Measurements from ENCODE around the gene ZNF662. TPM values are rescaled to one million over a fixed set of nuclear protein-coding genes. Genes with fewer than 3 reads are reported as not detected.

ZNF662 gene
- total RNA-seq, 1 donor from 2014 or later = 0.42 TPM

- no peaks in the 10 kb centered on the region for H3K27me3 Mint-ChIP-seq
- intact Hi-C loops (cut with micrococcal nuclease) = no loop called here
- TF ChIP-seq CTCF (IDR thresholded peaks at IDR 0.05) = no peak
- POLR2A ChIA-PET = no interaction called here
- CTCF ChIA-PET = interaction anchor here (1.1 to 1.4 kb wide), 2 partner anchors 10 to 38 kb away, joined by 3 to 6 read pairs; no protein-coding TSS in a partner anchor
- no peaks in the 10 kb centered on the region for H3K9me3 Mint-ChIP-seq
- no peak overlapping the region for H3K4me3 Mint-ChIP-seq
- ATAC-seq (ENCODE audit: low read depth) (no peak), DNase-seq (no peak)
- H3K4me1 Mint-ChIP-seq = no peaks in the 10 kb centered on the region
- no peak overlapping the region for H3K27ac Mint-ChIP-seq
- no peaks in the 10 kb centered on the region for H3K36me3 Mint-ChIP-seq (ENCODE audit: low read depth)
These were observed 37.1 kb upstream of the ZNF662 start for GRCh38 chr3:42868841-42869240.

- intact Hi-C loops (cut with micrococcal nuclease) = no loop called here
- Mint-ChIP-seq H3K4me1 (no peaks in the 10 kb centered on the region), H3K36me3 (ENCODE audit: low read depth) (no peaks in the 10 kb centered on the region), H3K27me3 (no peaks in the 10 kb centered on the region), H3K9me3 (no peaks in the 10 kb centered on the region), H3K4me3 (no peak overlapping the region), H3K27ac (no peak overlapping the region)
- no peak for TF ChIP-seq CTCF (IDR thresholded peaks at IDR 0.05)
- DNase-seq (no peak), ATAC-seq (ENCODE audit: low read depth) (no peak)
- POLR2A ChIA-PET = no interaction called here
- CTCF ChIA-PET = no interaction called here
These were observed 34.2 kb upstream of the ZNF662 start for GRCh38 chr3:42871592-42872196.

- no peaks in the 10 kb centered on the region for H3K36me3 Mint-ChIP-seq (ENCODE audit: low read depth)
- no peaks in the 10 kb centered on the region for H3K4me1 Mint-ChIP-seq
- H3K27ac Mint-ChIP-seq = no peak overlapping the region
- DNase-seq (no peak), ATAC-seq (ENCODE audit: low read depth) (no peak)
- TF ChIP-seq CTCF (IDR thresholded peaks at IDR 0.05) = no peak
- ChIA-PET CTCF (no interaction called here), POLR2A (no interaction called here)
- no peaks in the 10 kb centered on the region for H3K27me3 Mint-ChIP-seq
- H3K4me3 Mint-ChIP-seq = no peak overlapping the region
- intact Hi-C loops (cut with micrococcal nuclease) = no loop called here
- H3K9me3 Mint-ChIP-seq = no peaks in the 10 kb centered on the region
These were observed 33.2 kb upstream of the ZNF662 start for GRCh38 chr3:42872718-42873117.

GRCh38 chr3:42873221-42873982, 32.5 kb upstream of the ZNF662 start:
- intact Hi-C loops (cut with micrococcal nuclease) = no loop called here
- no peak for ATAC-seq (ENCODE audit: low read depth)
- Mint-ChIP-seq H3K4me3 (no peak overlapping the region), H3K4me1 (no peaks in the 10 kb centered on the region), H3K36me3 (ENCODE audit: low read depth) (no peaks in the 10 kb centered on the region), H3K27ac (no peak overlapping the region), H3K27me3 (no peaks in the 10 kb centered on the region), H3K9me3 (no peaks in the 10 kb centered on the region)
- no peak for TF ChIP-seq CTCF (IDR thresholded peaks at IDR 0.05)
- ChIA-PET POLR2A (no interaction called here), CTCF (no interaction called here)
- DNase-seq = no peak

GRCh38 chr3:42874749-42875148, 31.2 kb upstream of the ZNF662 start:
- no peak overlapping the region for H3K27ac Mint-ChIP-seq
- H3K27me3 Mint-ChIP-seq = no peaks in the 10 kb centered on the region
- intact Hi-C loops (cut with micrococcal nuclease) = no loop called here
- no peak for DNase-seq
- no peak for ATAC-seq (ENCODE audit: low read depth)
- TF ChIP-seq CTCF (IDR thresholded peaks at IDR 0.05) = no peak
- POLR2A ChIA-PET = no interaction called here
- no peaks in the 10 kb centered on the region for H3K9me3 Mint-ChIP-seq
- no peak overlapping the region for H3K4me3 Mint-ChIP-seq
- no peaks in the 10 kb centered on the region for H3K36me3 Mint-ChIP-seq (ENCODE audit: low read depth)
- H3K4me1 Mint-ChIP-seq = no peaks in the 10 kb centered on the region
- CTCF ChIA-PET = no interaction called here

Data from activated B cell treated with CpG ODN at 0.5 μM for 24 hours (primary cell).